Smooth muscle cell (in vitro differentiated cells): Measurements from ENCODE around the gene TMEM253. TPM values are rescaled to one million over a fixed set of nuclear protein-coding genes. Genes with fewer than 3 reads are reported as not detected.

Source experiments
- DNase-seq: peaks from one replicate; lab custom pipeline; 2025; ENCODE audit not compliant: unreplicated experiment; lab: John Stamatoyannopoulos, UW
- H2AFZ ChIP-seq: fragments of 200-600 bp; sonication (generic); 2 replicates; pipeline ENCODE4 v1.6.0; 2016; ENCODE audit warnings: antibody characterized with exemption, low read depth, mild to moderate bottlenecking
- H3F3A ChIP-seq: fragments of 200-600 bp; sonication (generic); 2 replicates; pipeline ENCODE4 v1.6.0; 2017; ENCODE audit warnings: antibody characterized with exemption, low read depth
- H3K27ac ChIP-seq: fragments of 200-600 bp; sonication (generic); 2 replicates; pipeline ENCODE4 v1.5.1; 2016; ENCODE audit warnings: low read depth, mild to moderate bottlenecking
- H3K27me3 ChIP-seq: fragments of 200-600 bp; sonication (generic); 2 replicates; pipeline ENCODE4 v1.6.1; 2016; ENCODE audit warnings: low read depth, mild to moderate bottlenecking
- H3K36me3 ChIP-seq: fragments of 200-600 bp; sonication (generic); 2 replicates; pipeline ENCODE4 v1.5.1; 2016; ENCODE audit warnings: low read depth
- H3K4me1 ChIP-seq: fragments of 200-600 bp; sonication (generic); 2 replicates; pipeline ENCODE4 v1.5.1; 2016; ENCODE audit warnings: low read depth
- H3K4me2 ChIP-seq: fragments of 200-600 bp; sonication (generic); 2 replicates; pipeline ENCODE4 v1.6.0; 2016; ENCODE audit warnings: mild to moderate bottlenecking
- H3K4me3 ChIP-seq: fragments of 200-600 bp; sonication (generic); 2 replicates; pipeline ENCODE4 v1.5.1; 2016; ENCODE audit warnings: mild to moderate bottlenecking
- H3K79me2 ChIP-seq: fragments of 200-600 bp; sonication (generic); 2 replicates; pipeline ENCODE4 v1.6.0; 2016; ENCODE audit warnings: low read depth, mild to moderate bottlenecking
- H3K9ac ChIP-seq: fragments of 200-600 bp; sonication (generic); 2 replicates; pipeline ENCODE4 v1.6.0; 2016; ENCODE audit warnings: low read depth
- H3K9me3 ChIP-seq: fragments of 200-600 bp; sonication (generic); replicated peaks from 2 replicates; pipeline ENCODE4 v1.5.1; 2016; ENCODE audit warnings: low read depth
- H4K20me1 ChIP-seq: fragments of 200-600 bp; sonication (generic); 2 replicates; pipeline ENCODE4 v1.6.0; 2016; ENCODE audit warnings: low read depth
- WGBS: methylation state at CpG from one replicate; pipeline ENCODE4 v1.1.7; 2016; ENCODE audit warnings: low lambda C conversion rate; 5-methylcytosine and 5-hydroxymethylcytosine counted together
- polyA plus RNA-seq: library from polyadenylated mRNA; unstranded; fragments of >200 nt; fragmentation: Nextera tagmentation; extraction: Ambion mirVana; gene quantifications from 2 replicates; pipeline ENCODE4 v1.2.1, GENCODE V29; 2016
- total RNA-seq: library from RNA; depleted of rRNA; stranded (reverse); fragments of >200 nt; gene quantifications from 2 replicates; pipeline ENCODE4 v1.2.3, GENCODE V29; 2014
- TF ChIP-seq, protein P1 (sequence below): fragments of 200-600 bp; sonication (generic); IDR thresholded peaks from 2 replicates; pipeline ENCODE4 v1.5.1; 2017; ENCODE audit warnings: borderline replicate concordance, mild to moderate bottlenecking, antibody characterized with exemption; ENCODE audit not compliant: insufficient read depth, poor library complexity, severe bottlenecking

Gene TMEM253
- total and polyA plus RNA-seq, 2 experiments from 2014 or later = 0.41 to 1.0 TPM

DNA sequence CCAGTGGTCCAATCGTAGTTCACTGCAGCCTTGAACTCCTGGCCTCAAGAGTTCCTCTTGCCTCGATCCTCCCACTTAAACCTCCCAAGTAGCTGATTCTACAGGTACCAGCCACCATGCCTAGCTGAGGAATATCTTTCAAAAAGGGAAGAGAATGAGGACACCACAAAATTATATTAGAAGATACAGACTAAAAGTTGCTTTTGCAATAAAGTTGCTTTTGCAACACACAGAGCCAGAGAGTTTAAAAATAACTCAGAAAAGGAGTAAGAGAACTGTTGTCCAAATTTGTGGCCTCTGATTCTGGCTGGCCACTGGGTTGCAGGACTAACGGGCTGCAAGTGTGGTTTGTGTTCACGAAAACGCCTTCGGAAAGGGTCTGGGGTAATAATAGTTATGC, 19.8 kb downstream of the TMEM253 start:
- WGBS = 82% methylated on average over 6 of the region's 6 CpGs

DNA sequence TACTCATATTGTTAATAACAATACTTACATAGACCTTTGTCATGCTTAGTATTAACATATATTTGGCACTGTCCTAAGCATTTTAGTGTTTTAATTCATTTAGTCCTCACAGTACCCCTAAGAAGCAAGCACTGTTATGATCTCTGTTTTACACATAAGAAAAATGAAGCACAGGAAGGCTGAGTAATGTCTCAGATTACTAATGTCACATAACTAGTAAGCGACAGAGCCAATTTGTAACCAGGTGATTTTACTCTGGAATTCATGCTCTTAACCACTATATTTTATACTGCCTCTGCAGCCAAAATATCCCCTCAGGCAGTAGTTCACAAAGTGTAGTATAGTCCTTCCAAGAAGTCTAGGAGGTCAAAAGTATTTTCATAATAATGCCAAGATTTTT, 20.3 kb downstream of the TMEM253 start:
- Histone ChIP-seq H2AFZ (no peak overlapping the region), H3K9me3 (no peaks in the 10 kb centered on the region), H3K36me3 (no peaks in the 10 kb centered on the region), H3K4me2 (no peak overlapping the region), H4K20me1 (no peaks in the 10 kb centered on the region), H3K4me1 (no peaks in the 10 kb centered on the region), H3K27me3 (no peaks in the 10 kb centered on the region), H3K27ac (no peak overlapping the region), H3K9ac (no peak overlapping the region), H3K79me2 (no peaks in the 10 kb centered on the region), H3F3A (no peaks in the 10 kb centered on the region), H3K4me3 (no peak overlapping the region)
- WGBS = 65% methylated on average over 1 of the region's 1 CpG
- no peak for DNase-seq
- TF ChIP-seq, protein P1, sequence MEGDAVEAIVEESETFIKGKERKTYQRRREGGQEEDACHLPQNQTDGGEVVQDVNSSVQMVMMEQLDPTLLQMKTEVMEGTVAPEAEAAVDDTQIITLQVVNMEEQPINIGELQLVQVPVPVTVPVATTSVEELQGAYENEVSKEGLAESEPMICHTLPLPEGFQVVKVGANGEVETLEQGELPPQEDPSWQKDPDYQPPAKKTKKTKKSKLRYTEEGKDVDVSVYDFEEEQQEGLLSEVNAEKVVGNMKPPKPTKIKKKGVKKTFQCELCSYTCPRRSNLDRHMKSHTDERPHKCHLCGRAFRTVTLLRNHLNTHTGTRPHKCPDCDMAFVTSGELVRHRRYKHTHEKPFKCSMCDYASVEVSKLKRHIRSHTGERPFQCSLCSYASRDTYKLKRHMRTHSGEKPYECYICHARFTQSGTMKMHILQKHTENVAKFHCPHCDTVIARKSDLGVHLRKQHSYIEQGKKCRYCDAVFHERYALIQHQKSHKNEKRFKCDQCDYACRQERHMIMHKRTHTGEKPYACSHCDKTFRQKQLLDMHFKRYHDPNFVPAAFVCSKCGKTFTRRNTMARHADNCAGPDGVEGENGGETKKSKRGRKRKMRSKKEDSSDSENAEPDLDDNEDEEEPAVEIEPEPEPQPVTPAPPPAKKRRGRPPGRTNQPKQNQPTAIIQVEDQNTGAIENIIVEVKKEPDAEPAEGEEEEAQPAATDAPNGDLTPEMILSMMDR = no peak

More for the DNA sequence above, 19.8 kb downstream of the TMEM253 start:
- Histone ChIP-seq H3K79me2 (no peaks in the 10 kb centered on the region), H3K27me3 (no peaks in the 10 kb centered on the region), H3K36me3 (no peaks in the 10 kb centered on the region), H3K27ac (no peak overlapping the region), H3K9ac (no peak overlapping the region), H3K4me3 (no peak overlapping the region), H4K20me1 (no peaks in the 10 kb centered on the region), H3K4me2 (no peak overlapping the region), H3K9me3 (no peaks in the 10 kb centered on the region), H3F3A (no peaks in the 10 kb centered on the region), H3K4me1 (no peaks in the 10 kb centered on the region), H2AFZ (no peak overlapping the region)
- TF ChIP-seq, protein P1 = no peak
- no peak for DNase-seq

DNA sequence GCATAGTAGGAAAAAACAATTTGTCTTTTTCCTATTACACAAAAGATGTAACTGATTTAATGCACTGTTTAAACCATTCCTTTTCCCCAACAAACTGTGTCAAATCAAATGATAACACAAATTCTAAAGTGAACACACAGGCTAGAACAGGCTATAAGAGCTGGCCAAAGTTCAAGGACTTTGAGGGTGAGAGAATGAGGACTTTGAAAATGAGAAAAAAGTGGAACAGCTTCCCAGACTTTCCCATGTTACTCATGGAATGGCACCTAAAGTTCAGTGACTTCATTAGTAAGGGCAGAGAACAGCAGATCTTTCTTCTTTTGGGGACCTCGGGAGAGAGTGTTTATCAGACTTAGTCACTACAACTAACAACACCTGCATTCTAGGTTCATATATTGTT, 22.6 kb downstream of the TMEM253 start:
- H2AFZ ChIP-seq = no peak overlapping the region
- DNase-seq = no peak

DNA sequence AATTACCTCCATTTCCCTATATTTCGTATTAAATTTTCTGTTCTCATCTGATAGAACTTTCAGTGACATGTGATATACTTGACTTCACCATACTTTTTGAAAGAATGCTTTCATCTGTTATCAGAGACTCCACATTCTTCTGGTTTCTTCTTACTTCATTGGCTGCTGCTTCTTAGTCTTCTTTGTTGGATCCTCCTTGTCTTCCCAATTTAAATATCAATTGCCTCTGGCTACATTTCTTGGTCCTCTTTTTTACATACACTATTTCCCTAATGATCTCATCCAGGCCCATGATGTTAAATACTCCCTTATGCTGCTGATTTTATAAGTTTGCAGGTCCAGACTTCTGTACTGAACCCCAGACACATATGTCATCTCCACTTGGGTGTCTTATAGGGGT, 33.0 kb downstream of the TMEM253 start:
- Histone ChIP-seq H3K4me3 (no peak overlapping the region), H3K4me2 (no peak overlapping the region), H2AFZ (no peak overlapping the region), H3K36me3 (no peaks in the 10 kb centered on the region), H3K4me1 (no peaks in the 10 kb centered on the region), H3K27ac (no peak overlapping the region), H3F3A (no peaks in the 10 kb centered on the region), H3K9ac (no peak overlapping the region), H4K20me1 (no peaks in the 10 kb centered on the region), H3K79me2 (no peaks in the 10 kb centered on the region), H3K27me3 (no peaks in the 10 kb centered on the region), H3K9me3 (no peaks in the 10 kb centered on the region)
- no peak for DNase-seq
- TF ChIP-seq, protein P1 = no peak
- 64% methylated on average over 1 of the region's 1 CpG for WGBS

More for the DNA sequence above, 22.6 kb downstream of the TMEM253 start:
- 90% methylated on average over 1 of the region's 1 CpG for WGBS
- H3K4me1 ChIP-seq = no peaks in the 10 kb centered on the region
- H3K27me3 ChIP-seq = no peaks in the 10 kb centered on the region
- TF ChIP-seq, protein P1 = no peak
- no peaks in the 10 kb centered on the region for H4K20me1 ChIP-seq
- H3K9ac ChIP-seq = no peak overlapping the region
- H3F3A ChIP-seq = no peaks in the 10 kb centered on the region
- H3K79me2 ChIP-seq = no peaks in the 10 kb centered on the region
- no peak overlapping the region for H3K27ac ChIP-seq
- H3K36me3 ChIP-seq = no peaks in the 10 kb centered on the region
- H3K4me2 ChIP-seq = no peak overlapping the region
- H3K9me3 ChIP-seq = no peaks in the 10 kb centered on the region
- no peak overlapping the region for H3K4me3 ChIP-seq
